Endothelial cell of umbilical vein (primary cell): ENCODE measurements around the gene TOR4A. TPM values are rescaled to one million over a fixed set of nuclear protein-coding genes. Genes with fewer than 3 reads are reported as not detected.

Experiments used
- BruUV-seq: library from RNA; stranded (reverse); fragments of 400-500 nt; replicated peaks from 2 replicates; lab custom pipeline; 2021; lab: Mats Ljungman, UMichigan
- CTCF ChIA-PET: fragments of 300-600, 350-600 bp; sonication (Branson Sonifier 250); formaldehyde crosslinking; loops from one replicate; lab custom pipeline; 2021; ENCODE audit warnings: antibody characterized with exemption, inconsistent platforms; lab: Charles Lee
- POLR2A ChIA-PET: fragments of 300-600, 350-600 bp; sonication (Branson Sonifier 250); formaldehyde crosslinking; loops from one replicate; lab custom pipeline; 2021; ENCODE audit warnings: antibody characterized with exemption, inconsistent platforms; lab: Charles Lee
- DNase-seq: peaks from one replicate; pipeline ENCODE4 v3.0.0-alpha.2; 2011; ENCODE audit warnings: low read depth, low spot score
- FAIRE-seq: peaks from 2 replicates; lab custom pipeline; 2011; peaks lifted over from hg19 to GRCh38; lab: Jason Lieb, UNC
- H2AFZ ChIP-seq: 2 replicates; pipeline ENCODE4 v1.6.0; 2012; ENCODE audit warnings: low read depth, low read length, control low read depth, inconsistent platforms
- H3K27ac ChIP-seq: 2 replicates; pipeline ENCODE4 v1.5.1; 2011; ENCODE audit warnings: low read depth, mild to moderate bottlenecking, control low read depth, low read length, moderate library complexity; ENCODE audit not compliant: insufficient read depth
- H3K27me3 ChIP-seq, 2 experiments: 2 replicates each; pipeline versions ENCODE4 v1.6.0 to v1.6.1; 2011; ENCODE audit warnings: low read length in 2 of 2, mixed read lengths in 1 of 2; ENCODE audit not compliant: control insufficient read depth in 2 of 2, insufficient read depth in 2 of 2
- H3K36me3 ChIP-seq, 2 experiments: 2 replicates in 1 of 2; 3 replicates in 1 of 2; pipeline ENCODE4 v1.5.1; 2011; ENCODE audit warnings: low read length in 2 of 2, mild to moderate bottlenecking in 1 of 2, moderate library complexity in 1 of 2; ENCODE audit not compliant: control insufficient read depth in 2 of 2, insufficient read depth in 2 of 2; ENCODE audit errors: extremely low read depth in 1 of 2
- H3K4me1 ChIP-seq: 3 replicates; pipeline ENCODE4 v1.5.1; 2011; ENCODE audit warnings: mild to moderate bottlenecking, low read length; ENCODE audit not compliant: control insufficient read depth, insufficient read depth; ENCODE audit errors: extremely low read depth
- H3K4me2 ChIP-seq: 2 replicates; pipeline ENCODE4 v1.6.1; 2011; ENCODE audit warnings: low read length, control low read depth, mixed read lengths; ENCODE audit not compliant: insufficient read depth
- H3K4me3 ChIP-seq, 3 experiments: fragments of 200-600 bp in 1 of 3; sonication (generic), shearing (Covaris generic) in 1 of 3; replicated peaks in 1 of 3; 2 replicates each; pipeline ENCODE4 v1.5.1; 2011 to 2016; ENCODE audit warnings: control low read depth in 3 of 3, low read length in 3 of 3, mild to moderate bottlenecking in 2 of 3, inconsistent platforms in 1 of 3, low read depth in 1 of 3, moderate library complexity in 1 of 3; ENCODE audit not compliant: insufficient read depth in 1 of 3
- H3K79me2 ChIP-seq: 2 replicates; pipeline ENCODE4 v1.6.0; 2012; ENCODE audit warnings: low read length, inconsistent platforms; ENCODE audit not compliant: control insufficient read depth, insufficient read depth
- H3K9ac ChIP-seq: replicated peaks from 2 replicates; pipeline ENCODE3; 2011; ENCODE audit warnings: low read length, control low read depth; ENCODE audit not compliant: insufficient read depth; ENCODE audit errors: extremely low read depth
- H3K9me1 ChIP-seq: replicated peaks from 3 replicates; pipeline ENCODE4 v1.6.0; 2011; ENCODE audit warnings: mild to moderate bottlenecking, low read length; ENCODE audit not compliant: control insufficient read depth, insufficient read depth; ENCODE audit errors: extremely low read depth
- H3K9me3 ChIP-seq: replicated peaks from 2 replicates; pipeline ENCODE4 v1.5.1; 2012; ENCODE audit warnings: low read length, inconsistent platforms; ENCODE audit not compliant: control insufficient read depth, insufficient read depth
- H4K20me1 ChIP-seq: replicated peaks from 2 replicates; pipeline ENCODE3; 2011; ENCODE audit warnings: mild to moderate bottlenecking, low read length; ENCODE audit not compliant: control insufficient read depth, insufficient read depth; ENCODE audit errors: extremely low read depth
- EZH2 ChIP-seq: IDR thresholded peaks from 2 replicates; pipeline ENCODE4 v1.6.1; 2012; ENCODE audit warnings: borderline replicate concordance, low read depth, mild to moderate bottlenecking, moderate library complexity, low read length, inconsistent platforms; ENCODE audit not compliant: severe bottlenecking
- FOS ChIP-seq: IDR thresholded peaks from 2 replicates; pipeline ENCODE4 v1.6.1; 2011; ENCODE audit warnings: mild to moderate bottlenecking, low read length, moderate library complexity, borderline replicate concordance; ENCODE audit not compliant: insufficient read depth
- GATA2 ChIP-seq: IDR thresholded peaks from 2 replicates; pipeline ENCODE4 v1.7.0; 2011; ENCODE audit warnings: low read depth, mild to moderate bottlenecking, moderate library complexity, mixed read lengths, low read length; ENCODE audit not compliant: insufficient read length, insufficient read depth
- JUN ChIP-seq: IDR thresholded peaks from 2 replicates; pipeline ENCODE4 v1.6.1; 2011; ENCODE audit warnings: borderline replicate concordance, low read depth; ENCODE audit not compliant: insufficient read length, insufficient read depth
- MYC ChIP-seq: IDR thresholded peaks from one replicate; pipeline ENCODE4 v1.6.1; 2011; ENCODE audit warnings: mild to moderate bottlenecking, low read depth, low read length
- POLR2A ChIP-seq: IDR thresholded peaks from 2 replicates; pipeline ENCODE4 v1.6.1; 2012; ENCODE audit warnings: low read depth, mild to moderate bottlenecking, control low read depth, low read length
- dilution Hi-C: fragments of 300-500 bp; cut with MboI; formaldehyde crosslinking; loops from one replicate; pipeline ENCODE4 v1.15.0; 2019; ENCODE audit warnings: low sequenced_read_pairs; ENCODE audit not compliant: extremely low pct_ligation_motif_present
- intact Hi-C: fragments of 100-400 bp; cut with micrococcal nuclease; formaldehyde crosslinking; loops from one replicate; pipeline ENCODE4 v1.10.0; 2022
- polyA plus RNA-seq, 4 experiments: library from polyadenylated mRNA; depleted of rRNA in 3 of 4; stranded (reverse) in 3 of 4; unstranded in 1 of 4; fragments of >200 nt; gene quantifications; 2 replicates each; pipeline versions ENCODE4 v1.2.1 to v1.2.3, GENCODE V29; 2011 to 2012; ENCODE audit warnings: missing spikeins in 1 of 4
- total RNA-seq: library from RNA; stranded (reverse); gene quantifications from 2 replicates; pipeline ENCODE4 v1.2.3, GENCODE V29; 2021
- TF ChIP-seq, protein P1 (sequence below), 2 donors: IDR thresholded peaks; 1 replicate in 1 of 2; 2 replicates in 1 of 2; pipeline ENCODE4 v1.5.1; 2011; ENCODE audit warnings: low read length in 2 of 2, mild to moderate bottlenecking in 2 of 2, moderate library complexity in 2 of 2, control low read depth in 1 of 2, inconsistent platforms in 1 of 2, low read depth in 1 of 2; ENCODE audit not compliant: insufficient read depth in 1 of 2; ENCODE audit errors: extremely low read depth in 1 of 2
- TF ChIP-seq, protein P2 (sequence below): IDR thresholded peaks from 2 replicates; pipeline ENCODE4 v1.6.1; 2011; ENCODE audit not compliant: insufficient read depth, insufficient read length

TOR4A gene
- total and polyA plus RNA-seq, 2 donors (not counting 3 experiments of a cell fraction or from before 2014, with no cell fraction given), result 32.4 to 48.0 TPM

DNA sequence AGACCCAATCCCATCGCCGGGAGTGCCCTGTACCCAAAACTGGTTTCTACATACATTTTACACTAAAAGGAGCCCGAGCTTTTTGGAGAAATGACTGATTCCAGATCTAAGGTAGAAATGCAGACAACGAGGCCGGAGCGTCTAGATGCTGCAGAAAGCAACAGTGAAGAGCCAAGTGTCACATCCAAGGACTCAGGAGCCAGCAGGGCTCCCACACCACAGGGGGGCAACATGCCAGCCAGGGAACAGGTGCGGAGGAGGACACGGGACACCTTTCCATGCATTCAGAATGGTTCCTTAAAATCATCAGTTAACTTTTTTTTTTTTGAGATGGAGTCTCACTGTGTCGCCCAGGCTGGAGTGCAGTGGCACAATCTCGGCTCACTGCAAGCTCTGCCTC, 47.6 kb downstream of the TOR4A start:
- no peak for TF ChIP-seq GATA2
- no peak for TF ChIP-seq MYC
- TF ChIP-seq, protein P1, sequence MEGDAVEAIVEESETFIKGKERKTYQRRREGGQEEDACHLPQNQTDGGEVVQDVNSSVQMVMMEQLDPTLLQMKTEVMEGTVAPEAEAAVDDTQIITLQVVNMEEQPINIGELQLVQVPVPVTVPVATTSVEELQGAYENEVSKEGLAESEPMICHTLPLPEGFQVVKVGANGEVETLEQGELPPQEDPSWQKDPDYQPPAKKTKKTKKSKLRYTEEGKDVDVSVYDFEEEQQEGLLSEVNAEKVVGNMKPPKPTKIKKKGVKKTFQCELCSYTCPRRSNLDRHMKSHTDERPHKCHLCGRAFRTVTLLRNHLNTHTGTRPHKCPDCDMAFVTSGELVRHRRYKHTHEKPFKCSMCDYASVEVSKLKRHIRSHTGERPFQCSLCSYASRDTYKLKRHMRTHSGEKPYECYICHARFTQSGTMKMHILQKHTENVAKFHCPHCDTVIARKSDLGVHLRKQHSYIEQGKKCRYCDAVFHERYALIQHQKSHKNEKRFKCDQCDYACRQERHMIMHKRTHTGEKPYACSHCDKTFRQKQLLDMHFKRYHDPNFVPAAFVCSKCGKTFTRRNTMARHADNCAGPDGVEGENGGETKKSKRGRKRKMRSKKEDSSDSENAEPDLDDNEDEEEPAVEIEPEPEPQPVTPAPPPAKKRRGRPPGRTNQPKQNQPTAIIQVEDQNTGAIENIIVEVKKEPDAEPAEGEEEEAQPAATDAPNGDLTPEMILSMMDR (IDR thresholded peaks at IDR 0.05; ENCODE audit: extremely low read depth in 1 of 2, insufficient read depth in 1 of 2, low read depth in 1 of 2, low read length in 2 of 2), result no peak
- TF ChIP-seq POLR2A, result no peak
- TF ChIP-seq JUN, result no peak
- Histone ChIP-seq H3K27me3 (peaks cover 0 to 4% of the 10 kb centered on the region in 2 experiments), H3K79me2 (no peaks in the 10 kb centered on the region), H4K20me1 (no peaks in the 10 kb centered on the region), H3K9me1 (no peaks in the 10 kb centered on the region), H3K9me3 (no peaks in the 10 kb centered on the region), H3K4me3 (no peak overlapping the region), H2AFZ (no peak overlapping the region), H3K27ac (no peak overlapping the region), H3K36me3 (no peaks in the 10 kb centered on the region), H3K4me2 (no peak overlapping the region), H3K9ac (no peak overlapping the region), H3K4me1 (peaks cover 18% of the 10 kb centered on the region)
- dilution Hi-C loops (no loop called here), intact Hi-C loops (no loop called here)
- FAIRE-seq, result no peak
- BruUV-seq, result no TSS peak
- CTCF ChIA-PET, result interaction anchor here (1.3 kb wide), 1 partner anchor 23 kb away, joined by 6 read pairs; the partner anchor contains the start of gene NRARP
- no peak for DNase-seq
- POLR2A ChIA-PET, result no interaction called here

DNA sequence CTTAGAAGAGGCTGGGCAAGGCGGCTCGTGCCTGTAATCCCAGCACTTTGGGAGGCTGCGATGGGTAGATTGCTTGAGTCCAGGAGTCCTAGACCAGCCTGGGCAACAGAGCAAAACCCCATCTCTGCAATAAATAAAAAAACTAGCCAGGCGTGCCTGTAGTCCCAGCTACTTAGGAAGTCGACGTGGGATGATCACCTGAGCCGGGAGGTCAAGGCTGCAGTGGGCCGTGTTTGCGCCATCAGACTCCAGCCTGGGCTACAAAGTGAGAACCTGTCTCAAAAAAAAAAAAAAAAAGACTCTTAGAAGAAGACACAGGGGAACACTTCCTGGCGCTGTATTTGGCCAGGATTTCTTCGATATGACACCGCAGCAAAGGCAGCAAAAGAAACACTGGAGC, 48.3 kb downstream of the TOR4A start:
- Histone ChIP-seq H4K20me1 (no peaks in the 10 kb centered on the region), H3K9me1 (no peaks in the 10 kb centered on the region), H3K4me1 (peaks cover 11% of the 10 kb centered on the region), H3K36me3 (no peaks in the 10 kb centered on the region), H3K9ac (no peak overlapping the region), H3K4me2 (no peak overlapping the region), H2AFZ (no peak overlapping the region), H3K27me3 (peaks cover under 1 to 4% of the 10 kb centered on the region in 2 experiments), H3K27ac (no peak overlapping the region), H3K4me3 (no peak overlapping the region), H3K79me2 (no peaks in the 10 kb centered on the region), H3K9me3 (no peaks in the 10 kb centered on the region)
- CTCF ChIA-PET, result interaction anchor here (1.3 kb wide), 1 partner anchor 24 kb away, joined by 6 read pairs; the partner anchor contains the start of gene NRARP
- POLR2A ChIA-PET, result no interaction called here
- DNase-seq, result no peak
- dilution Hi-C loops, result no loop called here
- no peak for FAIRE-seq
- TF ChIP-seq FOS, result no peak
- TF ChIP-seq MYC, result no peak
- no peak for TF ChIP-seq EZH2
- TF ChIP-seq, protein P2, sequence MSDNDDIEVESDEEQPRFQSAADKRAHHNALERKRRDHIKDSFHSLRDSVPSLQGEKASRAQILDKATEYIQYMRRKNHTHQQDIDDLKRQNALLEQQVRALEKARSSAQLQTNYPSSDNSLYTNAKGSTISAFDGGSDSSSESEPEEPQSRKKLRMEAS, result no peak
- TF ChIP-seq GATA2, result no peak
- no peak for TF ChIP-seq JUN
- TF ChIP-seq, protein P1 (IDR thresholded peaks at IDR 0.05; ENCODE audit: extremely low read depth in 1 of 2, insufficient read depth in 1 of 2, low read depth in 1 of 2, low read length in 2 of 2), result no peak
- intact Hi-C loops, result no loop called here
- BruUV-seq, result no TSS peak
